GM13977 (cell line): ENCODE measurements around the gene SRRM2.

Source experiments
- DNase-seq: peaks from one replicate; pipeline ENCODE4 v3.0.0; 2012; ENCODE audit warnings: low spot score
- in situ Hi-C: fragments of 300-500 bp; cut with MboI; formaldehyde crosslinking; loops from one replicate; pipeline ENCODE4 v1.12.0; 2022; ENCODE audit warnings: low sequenced_read_pairs, low pct_unique_long_range_greater_than_20kb, mixed read lengths, inconsistent platforms; ENCODE audit not compliant: unreplicated experiment
- TF ChIP-seq, protein P1 (sequence below): IDR thresholded peaks from 2 replicates; pipeline ENCODE4 v1.5.1; 2012; ENCODE audit warnings: mild to moderate bottlenecking, control low read depth; ENCODE audit not compliant: insufficient read depth; ENCODE audit errors: extremely low read depth, missing control alignments

Gene SRRM2

GRCh38 chr16:2728034-2728433, 24.4 kb upstream of the SRRM2 start:
- TF ChIP-seq, protein P1, sequence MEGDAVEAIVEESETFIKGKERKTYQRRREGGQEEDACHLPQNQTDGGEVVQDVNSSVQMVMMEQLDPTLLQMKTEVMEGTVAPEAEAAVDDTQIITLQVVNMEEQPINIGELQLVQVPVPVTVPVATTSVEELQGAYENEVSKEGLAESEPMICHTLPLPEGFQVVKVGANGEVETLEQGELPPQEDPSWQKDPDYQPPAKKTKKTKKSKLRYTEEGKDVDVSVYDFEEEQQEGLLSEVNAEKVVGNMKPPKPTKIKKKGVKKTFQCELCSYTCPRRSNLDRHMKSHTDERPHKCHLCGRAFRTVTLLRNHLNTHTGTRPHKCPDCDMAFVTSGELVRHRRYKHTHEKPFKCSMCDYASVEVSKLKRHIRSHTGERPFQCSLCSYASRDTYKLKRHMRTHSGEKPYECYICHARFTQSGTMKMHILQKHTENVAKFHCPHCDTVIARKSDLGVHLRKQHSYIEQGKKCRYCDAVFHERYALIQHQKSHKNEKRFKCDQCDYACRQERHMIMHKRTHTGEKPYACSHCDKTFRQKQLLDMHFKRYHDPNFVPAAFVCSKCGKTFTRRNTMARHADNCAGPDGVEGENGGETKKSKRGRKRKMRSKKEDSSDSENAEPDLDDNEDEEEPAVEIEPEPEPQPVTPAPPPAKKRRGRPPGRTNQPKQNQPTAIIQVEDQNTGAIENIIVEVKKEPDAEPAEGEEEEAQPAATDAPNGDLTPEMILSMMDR: no peak
- no peak for DNase-seq
- in situ Hi-C loops: no loop called here

DNA sequence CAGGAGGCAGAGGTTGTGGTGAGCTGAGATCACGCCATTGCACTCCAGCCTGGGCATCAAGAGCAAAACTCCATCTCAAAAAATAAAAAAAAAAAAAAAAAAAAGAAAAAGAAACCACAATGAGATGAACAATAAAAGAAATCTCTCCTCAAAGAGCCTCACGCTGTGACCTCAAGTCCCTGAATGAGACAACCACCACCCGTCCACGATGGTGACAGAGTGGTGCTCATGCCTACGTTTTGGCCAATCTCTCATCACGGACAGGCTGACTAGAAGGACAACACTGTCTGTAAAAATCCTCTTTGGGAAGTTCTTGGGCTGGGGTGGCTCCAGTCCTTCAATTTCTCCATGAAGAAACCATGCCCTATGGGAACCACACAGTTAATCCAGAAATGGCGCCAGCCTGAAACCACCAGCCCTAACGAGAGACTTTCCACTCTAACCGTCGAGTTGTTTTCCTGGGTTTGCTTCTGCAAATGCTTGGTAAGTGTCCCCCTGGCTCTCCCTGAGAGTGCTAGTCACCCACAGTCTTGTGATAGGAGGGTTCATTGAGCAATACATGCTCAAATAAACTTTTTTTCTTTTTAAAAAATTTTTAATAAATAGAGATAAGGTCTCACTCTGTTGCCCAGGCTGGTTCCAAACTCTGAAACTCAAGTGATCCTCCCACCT, 17.5 kb upstream of the SRRM2 start:
- in situ Hi-C loops: no loop called here
- DNase-seq: no peak
- TF ChIP-seq, protein P1: no peak

- in situ Hi-C loops: no loop called here
- TF ChIP-seq, protein P1: no peak
- DNase-seq: no peak
Measured at GRCh38 chr16:2736476-2737237, 15.8 kb upstream of the SRRM2 start.

DNA sequence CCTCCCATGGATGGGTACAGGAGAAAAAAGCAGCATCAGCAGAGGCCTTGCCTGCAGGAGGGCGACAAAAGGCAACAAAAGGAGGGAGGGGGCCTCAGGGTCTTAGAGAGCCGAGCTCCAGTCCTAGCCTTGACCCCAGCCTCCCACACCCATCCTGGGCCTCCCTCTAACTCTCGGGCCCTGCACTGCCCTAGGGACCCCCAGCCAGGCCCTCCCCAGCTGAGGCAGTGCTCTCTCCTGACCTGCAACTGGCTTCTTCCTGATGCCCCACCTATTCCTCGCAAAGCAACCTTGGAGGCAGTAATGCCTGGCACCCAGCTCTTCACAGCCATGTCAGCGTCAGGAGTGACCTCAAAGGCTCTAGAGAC, 15.2 kb upstream of the SRRM2 start:
- TF ChIP-seq, protein P1: no peak
- in situ Hi-C loops: no loop called here

DNA sequence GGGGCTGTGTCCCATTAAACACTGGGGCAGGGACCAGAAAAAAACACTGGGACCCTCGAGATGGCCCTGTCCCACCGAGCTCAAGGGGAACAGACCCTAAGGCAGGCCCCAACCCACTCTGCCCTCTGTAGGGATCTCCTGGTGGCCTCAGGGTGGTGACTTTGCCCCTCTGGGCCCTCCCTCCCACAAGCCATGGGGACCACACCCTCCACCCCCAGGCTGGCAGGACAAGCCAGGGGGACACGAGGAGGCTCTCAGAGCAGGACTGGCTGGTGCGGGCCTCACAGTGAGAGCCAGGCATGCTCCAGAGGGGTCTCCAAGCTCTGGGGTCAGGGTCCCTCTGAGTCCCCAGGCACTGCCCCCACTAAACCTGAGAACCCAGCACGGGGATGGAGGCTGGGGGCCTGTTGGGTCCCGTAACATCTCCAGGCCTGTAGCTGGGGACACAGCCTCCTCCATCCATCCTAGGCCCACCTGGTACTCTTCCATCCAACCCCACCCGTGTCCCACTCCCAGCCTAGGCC, 14.5 kb upstream of the SRRM2 start:
- in situ Hi-C loops: no loop called here
- no peak for DNase-seq
- TF ChIP-seq, protein P1: no peak

More for the DNA sequence above, 15.2 kb upstream of the SRRM2 start:
- DNase-seq: no peak

DNA sequence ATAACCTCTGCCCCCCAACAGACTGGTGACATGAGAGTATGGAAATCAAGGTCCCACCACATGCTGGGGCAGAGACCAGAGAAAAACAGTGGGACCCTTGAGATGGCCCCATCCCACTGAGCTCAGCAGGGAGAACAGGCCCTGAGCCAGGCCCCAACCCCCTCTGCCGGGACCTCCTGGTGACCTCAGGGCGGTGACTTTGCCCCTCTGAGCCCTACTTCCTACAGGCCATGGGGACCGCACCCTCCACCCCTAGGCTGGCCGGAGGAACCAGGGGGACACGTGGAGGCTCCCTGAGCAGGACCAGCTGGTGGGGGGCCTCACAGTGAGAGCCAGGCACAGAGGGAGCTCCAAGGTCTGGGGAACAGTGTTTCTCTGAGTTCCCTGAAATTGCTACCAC, 13.8 kb upstream of the SRRM2 start:
- in situ Hi-C loops: no loop called here
- no peak for DNase-seq
- TF ChIP-seq, protein P1: no peak
